Stimulated activated effector memory CD8-positive, alpha-beta T cell treated with anti-CD3 and anti-CD28 coated beads, Interleukin-12 subunit alpha, Interleukin-12 subunit beta, amount 100 ng/mL, for 72 hours (primary cell): ENCODE data around the gene HPSE2.

Experiments used
- ATAC-seq: fragments of 150-1000 bp; cut with Tn5 transposase; 2 replicates; pipeline ENCODE4 v1.10.0; 2021
- DNase-seq, 2 donors: peaks; one replicate each; pipeline ENCODE4 v3.0.0; 2021 to 2022; ENCODE audit warnings: low spot score in 2 of 2
- H3K27ac Mint-ChIP-seq: one replicate; pipeline ENCODE4 v1.8.0; 2022; ENCODE audit warnings: mild to moderate bottlenecking, mixed read lengths
- H3K36me3 Mint-ChIP-seq: one replicate; pipeline ENCODE4 v1.8.0; 2022; ENCODE audit warnings: mild to moderate bottlenecking, mixed read lengths
- H3K4me1 Mint-ChIP-seq: one replicate; pipeline ENCODE4 v1.8.0; 2022; ENCODE audit warnings: mixed read lengths
- H3K4me3 Mint-ChIP-seq: one replicate; pipeline ENCODE4 v1.8.0; 2022; ENCODE audit warnings: mild to moderate bottlenecking, mixed read lengths
- H3K9me3 Mint-ChIP-seq: one replicate; pipeline ENCODE4 v1.8.0; 2022; ENCODE audit warnings: mixed read lengths

HPSE2 gene

GRCh38 chr10:98815039-98815885 lies 420.4 kb downstream of the HPSE2 start:
- H3K9me3 Mint-ChIP-seq, result no peaks in the 10 kb centered on the region
- H3K36me3 Mint-ChIP-seq, result no peaks in the 10 kb centered on the region
- no peak for ATAC-seq
- no peak for DNase-seq
- no peak overlapping the region for H3K4me3 Mint-ChIP-seq
- H3K4me1 Mint-ChIP-seq, result no peaks in the 10 kb centered on the region
- no peak overlapping the region for H3K27ac Mint-ChIP-seq

- H3K4me3 Mint-ChIP-seq, result no peak overlapping the region
- DNase-seq (no peak), ATAC-seq (no peak)
- H3K27ac Mint-ChIP-seq, result no peak overlapping the region
- H3K4me1 Mint-ChIP-seq, result no peaks in the 10 kb centered on the region
- H3K36me3 Mint-ChIP-seq, result no peaks in the 10 kb centered on the region
- no peaks in the 10 kb centered on the region for H3K9me3 Mint-ChIP-seq
Measured at GRCh38 chr10:98814470-98814869, 421.2 kb downstream of the HPSE2 start.

- no peaks in the 10 kb centered on the region for H3K4me1 Mint-ChIP-seq
Measured at GRCh38 chr10:98808282-98808892, 427.3 kb downstream of the HPSE2 start.

GRCh38 chr10:98800263-98800662 lies 435.4 kb downstream of the HPSE2 start:
- ATAC-seq, result no peak
- Mint-ChIP-seq H3K36me3 (no peaks in the 10 kb centered on the region), H3K27ac (no peak overlapping the region), H3K4me1 (no peaks in the 10 kb centered on the region), H3K9me3 (peaks cover 4% of the 10 kb centered on the region), H3K4me3 (no peak overlapping the region)
- DNase-seq, result no peak

More at GRCh38 chr10:98808282-98808892, 427.3 kb downstream of the HPSE2 start:
- ATAC-seq, result no peak
- no peak overlapping the region for H3K27ac Mint-ChIP-seq
- H3K36me3 Mint-ChIP-seq, result no peaks in the 10 kb centered on the region
- DNase-seq, result no peak
- no peak overlapping the region for H3K4me3 Mint-ChIP-seq
- no peaks in the 10 kb centered on the region for H3K9me3 Mint-ChIP-seq

- no peaks in the 10 kb centered on the region for H3K4me1 Mint-ChIP-seq
- no peak overlapping the region for H3K27ac Mint-ChIP-seq
- peaks cover 4% of the 10 kb centered on the region for H3K9me3 Mint-ChIP-seq
- no peaks in the 10 kb centered on the region for H3K36me3 Mint-ChIP-seq
- H3K4me3 Mint-ChIP-seq, result no peak overlapping the region
- ATAC-seq (no peak), DNase-seq (no peak)
Measured at GRCh38 chr10:98795467-98795866, 440.2 kb downstream of the HPSE2 start.

GRCh38 chr10:98790817-98791216 lies 444.8 kb downstream of the HPSE2 start:
- no peaks in the 10 kb centered on the region for H3K9me3 Mint-ChIP-seq

GRCh38 chr10:98778277-98778759 lies 457.3 kb downstream of the HPSE2 start:
- Mint-ChIP-seq H3K36me3 (no peaks in the 10 kb centered on the region), H3K27ac (no peak overlapping the region), H3K4me3 (no peak overlapping the region), H3K4me1 (no peaks in the 10 kb centered on the region), H3K9me3 (no peaks in the 10 kb centered on the region)
- no peak for ATAC-seq
- no peak for DNase-seq

More at GRCh38 chr10:98790817-98791216, 444.8 kb downstream of the HPSE2 start:
- ATAC-seq, result no peak
- DNase-seq, result no peak
- no peak overlapping the region for H3K4me3 Mint-ChIP-seq
- no peaks in the 10 kb centered on the region for H3K36me3 Mint-ChIP-seq
- no peaks in the 10 kb centered on the region for H3K4me1 Mint-ChIP-seq
- no peak overlapping the region for H3K27ac Mint-ChIP-seq

GRCh38 chr10:98758463-98758862 lies 477.2 kb downstream of the HPSE2 start:
- ATAC-seq, result no peak
- Mint-ChIP-seq H3K4me3 (no peak overlapping the region), H3K9me3 (no peaks in the 10 kb centered on the region), H3K27ac (no peak overlapping the region), H3K36me3 (no peaks in the 10 kb centered on the region), H3K4me1 (no peaks in the 10 kb centered on the region)
- no peak for DNase-seq

GRCh38 chr10:98748298-98748697 lies 487.4 kb downstream of the HPSE2 start:
- H3K36me3 Mint-ChIP-seq, result no peaks in the 10 kb centered on the region
- H3K27ac Mint-ChIP-seq, result no peak overlapping the region
- ATAC-seq (no peak), DNase-seq (no peak)
- H3K4me3 Mint-ChIP-seq, result no peak overlapping the region
- no peaks in the 10 kb centered on the region for H3K9me3 Mint-ChIP-seq
- no peaks in the 10 kb centered on the region for H3K4me1 Mint-ChIP-seq

- Mint-ChIP-seq H3K9me3 (no peaks in the 10 kb centered on the region), H3K36me3 (no peaks in the 10 kb centered on the region), H3K4me1 (no peaks in the 10 kb centered on the region), H3K27ac (no peak overlapping the region), H3K4me3 (no peak overlapping the region)
- no peak for ATAC-seq
- DNase-seq, result no peak
Measured at GRCh38 chr10:98745645-98746044, 490.0 kb downstream of the HPSE2 start.

GRCh38 chr10:98720551-98720950 lies 515.1 kb downstream of the HPSE2 start:
- Mint-ChIP-seq H3K27ac (no peak overlapping the region), H3K36me3 (no peaks in the 10 kb centered on the region), H3K9me3 (no peaks in the 10 kb centered on the region), H3K4me1 (no peaks in the 10 kb centered on the region), H3K4me3 (no peak overlapping the region)
- DNase-seq (no peak), ATAC-seq (no peak)

GRCh38 chr10:98713586-98713985 lies 522.1 kb downstream of the HPSE2 start:
- no peaks in the 10 kb centered on the region for H3K4me1 Mint-ChIP-seq
- no peaks in the 10 kb centered on the region for H3K9me3 Mint-ChIP-seq
- H3K27ac Mint-ChIP-seq, result no peak overlapping the region
- H3K4me3 Mint-ChIP-seq, result no peak overlapping the region
- ATAC-seq, result no peak
- DNase-seq, result no peak
- H3K36me3 Mint-ChIP-seq, result no peaks in the 10 kb centered on the region

- DNase-seq (no peak), ATAC-seq (no peak)
- no peaks in the 10 kb centered on the region for H3K36me3 Mint-ChIP-seq
- H3K4me3 Mint-ChIP-seq, result no peak overlapping the region
- H3K27ac Mint-ChIP-seq, result no peak overlapping the region
- no peaks in the 10 kb centered on the region for H3K9me3 Mint-ChIP-seq
- no peaks in the 10 kb centered on the region for H3K4me1 Mint-ChIP-seq
Measured at GRCh38 chr10:98696516-98696915, 539.1 kb downstream of the HPSE2 start.

GRCh38 chr10:98694883-98695282 lies 540.8 kb downstream of the HPSE2 start:
- Mint-ChIP-seq H3K4me3 (no peak overlapping the region), H3K9me3 (no peaks in the 10 kb centered on the region), H3K27ac (no peak overlapping the region), H3K36me3 (no peaks in the 10 kb centered on the region), H3K4me1 (no peaks in the 10 kb centered on the region)
- ATAC-seq (no peak), DNase-seq (no peak)

- ATAC-seq, result no peak
- H3K27ac Mint-ChIP-seq, result no peak overlapping the region
- peaks cover 3% of the 10 kb centered on the region for H3K9me3 Mint-ChIP-seq
- H3K36me3 Mint-ChIP-seq, result no peaks in the 10 kb centered on the region
- no peaks in the 10 kb centered on the region for H3K4me1 Mint-ChIP-seq
- no peak for DNase-seq
- H3K4me3 Mint-ChIP-seq, result no peak overlapping the region
Measured at GRCh38 chr10:98694014-98694413, 541.6 kb downstream of the HPSE2 start.

GRCh38 chr10:98687685-98688084 lies 548.0 kb downstream of the HPSE2 start:
- peaks cover 15% of the 10 kb centered on the region for H3K9me3 Mint-ChIP-seq
- H3K27ac Mint-ChIP-seq, result no peak overlapping the region
- no peak overlapping the region for H3K4me3 Mint-ChIP-seq
- no peak for ATAC-seq
- H3K36me3 Mint-ChIP-seq, result no peaks in the 10 kb centered on the region
- H3K4me1 Mint-ChIP-seq, result no peaks in the 10 kb centered on the region
- DNase-seq, result no peak
